ENCODE data around the gene RFLNA. TPM values are rescaled to one million over a fixed set of nuclear protein-coding genes. Genes with fewer than 3 reads are reported as not detected.
A peak's percentile ranks its signal among the peaks of the same experiment; 100 is the strongest.

RFLNA gene
- total RNA-seq, 2 experiments from 2014 or later = not detected

GRCh38 chr12:124328636-124329035 lies 33.7 kb downstream of the RFLNA start:
- Mint-ChIP-seq H3K27ac (no peak overlapping the region), H3K27me3 (no peaks in the 10 kb centered on the region), H3K4me1 (no peaks in the 10 kb centered on the region), H3K9me3 (peaks cover 11% of the 10 kb centered on the region), H3K36me3 (peaks cover 25% of the 10 kb centered on the region), H3K4me3 (no peak overlapping the region)
- no peak for DNase-seq

- Mint-ChIP-seq H3K27ac (no peak overlapping the region), H3K9me3 (no peaks in the 10 kb centered on the region), H3K4me1 (no peaks in the 10 kb centered on the region), H3K4me3 (no peak overlapping the region), H3K27me3 (no peaks in the 10 kb centered on the region), H3K36me3 (peaks cover 17% of the 10 kb centered on the region)
- no peak for DNase-seq
Observed at GRCh38 chr12:124332058-124332672, 37.3 kb downstream of the RFLNA start.

GRCh38 chr12:124332900-124333299 lies 38.0 kb downstream of the RFLNA start:
- no peak for DNase-seq
- H3K4me3 Mint-ChIP-seq = no peak overlapping the region
- H3K4me1 Mint-ChIP-seq = no peaks in the 10 kb centered on the region
- H3K9me3 Mint-ChIP-seq = no peaks in the 10 kb centered on the region
- H3K27me3 Mint-ChIP-seq = no peaks in the 10 kb centered on the region
- H3K27ac Mint-ChIP-seq = no peak overlapping the region
- H3K36me3 Mint-ChIP-seq = peaks cover 21% of the 10 kb centered on the region

- Mint-ChIP-seq H3K4me1 (no peaks in the 10 kb centered on the region), H3K27me3 (no peaks in the 10 kb centered on the region), H3K9me3 (no peaks in the 10 kb centered on the region), H3K4me3 (no peak overlapping the region), H3K27ac (no peak overlapping the region), H3K36me3 (peaks cover 23% of the 10 kb centered on the region)
- DNase-seq = no peak
Observed at GRCh38 chr12:124333724-124334123, 38.8 kb downstream of the RFLNA start.

- no peak overlapping the region for H3K4me3 Mint-ChIP-seq
- no peaks in the 10 kb centered on the region for H3K27me3 Mint-ChIP-seq
- no peak overlapping the region for H3K27ac Mint-ChIP-seq
- DNase-seq = no peak
- H3K4me1 Mint-ChIP-seq = no peaks in the 10 kb centered on the region
- H3K36me3 Mint-ChIP-seq = peaks cover 19% of the 10 kb centered on the region
- no peaks in the 10 kb centered on the region for H3K9me3 Mint-ChIP-seq
Observed at GRCh38 chr12:124334266-124334665, 39.4 kb downstream of the RFLNA start.

GRCh38 chr12:124334976-124335375 lies 40.1 kb downstream of the RFLNA start:
- no peak overlapping the region for H3K4me3 Mint-ChIP-seq

GRCh38 chr12:124335426-124336183 lies 40.7 kb downstream of the RFLNA start:
- Mint-ChIP-seq H3K36me3 (peaks cover 19% of the 10 kb centered on the region), H3K27ac (peak overlapping the region; percentile 36), H3K27me3 (no peaks in the 10 kb centered on the region), H3K4me1 (no peaks in the 10 kb centered on the region), H3K9me3 (no peaks in the 10 kb centered on the region), H3K4me3 (no peak overlapping the region)
- DNase-seq = no peak

More at GRCh38 chr12:124334976-124335375, 40.1 kb downstream of the RFLNA start:
- Mint-ChIP-seq H3K4me1 (no peaks in the 10 kb centered on the region), H3K27me3 (no peaks in the 10 kb centered on the region), H3K9me3 (no peaks in the 10 kb centered on the region), H3K27ac (no peak overlapping the region), H3K36me3 (peaks cover 19% of the 10 kb centered on the region)
- no peak for DNase-seq

- Mint-ChIP-seq H3K4me1 (no peaks in the 10 kb centered on the region), H3K27ac (no peak overlapping the region), H3K9me3 (no peaks in the 10 kb centered on the region)
Observed at GRCh38 chr12:124336184-124336437, 41.2 kb downstream of the RFLNA start.

GRCh38 chr12:124336742-124337520 lies 42.0 kb downstream of the RFLNA start:
- H3K4me1 Mint-ChIP-seq = no peaks in the 10 kb centered on the region
- peaks cover 24% of the 10 kb centered on the region for H3K36me3 Mint-ChIP-seq
- peak overlapping the region; percentile 32 for H3K27ac Mint-ChIP-seq
- DNase-seq = no peak
- no peak overlapping the region for H3K4me3 Mint-ChIP-seq
- H3K27me3 Mint-ChIP-seq = no peaks in the 10 kb centered on the region
- no peaks in the 10 kb centered on the region for H3K9me3 Mint-ChIP-seq

More at GRCh38 chr12:124336184-124336437, 41.2 kb downstream of the RFLNA start:
- H3K36me3 Mint-ChIP-seq = peaks cover 23% of the 10 kb centered on the region
- H3K4me3 Mint-ChIP-seq = no peak overlapping the region
- H3K27me3 Mint-ChIP-seq = no peaks in the 10 kb centered on the region
- no peak for DNase-seq

- no peak for DNase-seq
- H3K27ac Mint-ChIP-seq = peak overlapping the region; percentile 32
- H3K4me3 Mint-ChIP-seq = no peak overlapping the region
- no peaks in the 10 kb centered on the region for H3K9me3 Mint-ChIP-seq
- no peaks in the 10 kb centered on the region for H3K27me3 Mint-ChIP-seq
- H3K36me3 Mint-ChIP-seq = peaks cover 26% of the 10 kb centered on the region
- no peaks in the 10 kb centered on the region for H3K4me1 Mint-ChIP-seq
Observed at GRCh38 chr12:124337622-124338021, 42.7 kb downstream of the RFLNA start.

- Mint-ChIP-seq H3K27ac (no peak overlapping the region), H3K36me3 (peaks cover 31% of the 10 kb centered on the region), H3K4me3 (no peak overlapping the region), H3K4me1 (no peaks in the 10 kb centered on the region), H3K27me3 (no peaks in the 10 kb centered on the region), H3K9me3 (no peaks in the 10 kb centered on the region)
- DNase-seq = no peak
Observed at GRCh38 chr12:124338448-124338847, 43.6 kb downstream of the RFLNA start.

GRCh38 chr12:124338876-124339603 lies 44.1 kb downstream of the RFLNA start:
- H3K27ac Mint-ChIP-seq = no peak overlapping the region
- H3K9me3 Mint-ChIP-seq = no peaks in the 10 kb centered on the region
- DNase-seq = no peak
- no peaks in the 10 kb centered on the region for H3K27me3 Mint-ChIP-seq
- H3K4me1 Mint-ChIP-seq = no peaks in the 10 kb centered on the region
- no peak overlapping the region for H3K4me3 Mint-ChIP-seq
- peaks cover 32% of the 10 kb centered on the region for H3K36me3 Mint-ChIP-seq

GRCh38 chr12:124340080-124340900 lies 45.4 kb downstream of the RFLNA start:
- H3K4me1 Mint-ChIP-seq = no peaks in the 10 kb centered on the region
- DNase-seq = no peak
- no peak overlapping the region for H3K27ac Mint-ChIP-seq
- H3K4me3 Mint-ChIP-seq = no peak overlapping the region
- H3K27me3 Mint-ChIP-seq = no peaks in the 10 kb centered on the region
- peaks cover 32% of the 10 kb centered on the region for H3K36me3 Mint-ChIP-seq
- H3K9me3 Mint-ChIP-seq = no peaks in the 10 kb centered on the region

GRCh38 chr12:124341645-124342069 lies 46.8 kb downstream of the RFLNA start:
- DNase-seq = no peak
- Mint-ChIP-seq H3K27me3 (no peaks in the 10 kb centered on the region), H3K4me1 (no peaks in the 10 kb centered on the region), H3K4me3 (no peak overlapping the region), H3K36me3 (peaks cover 25% of the 10 kb centered on the region), H3K9me3 (no peaks in the 10 kb centered on the region), H3K27ac (no peak overlapping the region)
